A549 (cell line): ENCODE measurements around the gene CECR2. TPM values are rescaled to one million over a fixed set of nuclear protein-coding genes. Genes with fewer than 3 reads are reported as not detected.

Experiments
- ATAC-seq, 2 experiments: fragments of 200-7000 bp in 1 of 2; fragments of >200 bp in 1 of 2; cut with Nextera tagmentation in 1 of 2; cut with Tn5 transposase in 1 of 2; 3 replicates each; pipeline versions ENCODE4 v1.8.0 to v1.9.1; 2018 to 2020; ENCODE audit warnings: mild to moderate bottlenecking in 1 of 2, moderate library complexity in 1 of 2
- CTCF ChIA-PET: fragments of 300-600 bp; sonication (Branson Sonifier 250); formaldehyde crosslinking; extraction: SDS; loops from one replicate; lab custom pipeline; 2021; ENCODE audit warnings: antibody characterized with exemption, inconsistent platforms; lab: Yijun Ruan, JAX
- POLR2A ChIA-PET: fragments of 350-600 bp; formaldehyde crosslinking; extraction: SDS; loops from one replicate; lab custom pipeline; 2021; ENCODE audit warnings: antibody characterized with exemption, inconsistent platforms; lab: Yijun Ruan, JAX
- DNase-seq, 2 experiments: peaks; one replicate each; pipeline versions ENCODE4 v3.0.0 to v3.0.0-alpha.2; 2011 to 2016; ENCODE audit warnings: low read depth in 1 of 2, low spot score in 1 of 2
- FAIRE-seq: peaks from 2 replicates; lab custom pipeline; 2011; peaks lifted over from hg19 to GRCh38; lab: Jason Lieb, UNC
- H3K27ac ChIP-seq, 2 experiments: fragments of >200 bp; sonication (Bioruptor Twin); formaldehyde crosslinking; 3 replicates each; pipeline ENCODE4 v1.5.1; 2016 to 2017
- H3K4me1 ChIP-seq: fragments of >200 bp; sonication (Bioruptor Twin); formaldehyde crosslinking; 3 replicates; pipeline ENCODE4 v1.6.1; 2016
- H3K4me2 ChIP-seq: fragments of >200 bp; sonication (Bioruptor Twin); formaldehyde crosslinking; 3 replicates; pipeline ENCODE4 v1.6.1; 2016
- H3K4me3 ChIP-seq: fragments of >200 bp; sonication (Bioruptor Twin); formaldehyde crosslinking; 3 replicates; pipeline ENCODE4 v1.5.1; 2016
- H3K9me3 ChIP-seq: fragments of >200 bp; sonication (Bioruptor Twin); formaldehyde crosslinking; 3 replicates; pipeline ENCODE4 v1.6.1; 2016
- BCL3 ChIP-seq: fragments of >200 bp; sonication (Bioruptor Twin); formaldehyde crosslinking; IDR thresholded peaks from 3 replicates; pipeline ENCODE4 v1.6.1; 2016
- CBX2 ChIP-seq: fragments of 200-600 bp; sonication (generic); IDR thresholded peaks from 2 replicates; pipeline ENCODE4 v1.6.1; 2016; ENCODE audit warnings: low read depth, mild to moderate bottlenecking, borderline replicate concordance
- CEBPB ChIP-seq, 2 experiments: fragments of >200 bp in 1 of 2; sonication (Bioruptor Twin) in 1 of 2; formaldehyde crosslinking in 1 of 2; IDR thresholded peaks; 2 replicates each; pipeline ENCODE4 v1.6.1; 2012 to 2016
- CHD4 ChIP-seq: fragments of 200-600 bp; sonication (generic); IDR thresholded peaks from 2 replicates; pipeline ENCODE4 v1.6.1; 2016; ENCODE audit warnings: antibody characterized with exemption, mild to moderate bottlenecking, borderline replicate concordance
- FOSB ChIP-seq: fragments of 250-450 bp; sonication (Bioruptor Pico); IDR thresholded peaks from 2 replicates; pipeline ENCODE4 v1.5.0; 2020; ENCODE audit warnings: mild to moderate bottlenecking, moderate library complexity
- FOXS1 ChIP-seq: fragments of 250-450 bp; sonication (Bioruptor Pico); IDR thresholded peaks from 2 replicates; pipeline ENCODE4 v1.5.0; 2020; ENCODE audit warnings: mild to moderate bottlenecking, moderate library complexity
- HDAC2 ChIP-seq: fragments of 200-600 bp; sonication (generic); IDR thresholded peaks from 2 replicates; pipeline ENCODE4 v1.6.1; 2016
- HMGXB4 ChIP-seq: fragments of 250-450 bp; sonication (Bioruptor Pico); IDR thresholded peaks from 2 replicates; pipeline ENCODE4 v1.5.0; 2021; ENCODE audit warnings: mild to moderate bottlenecking, moderate library complexity, borderline replicate concordance
- HOXA7 ChIP-seq: fragments of 250-450 bp; sonication (Bioruptor Pico); IDR thresholded peaks from 2 replicates; pipeline ENCODE4 v1.5.0; 2020; ENCODE audit warnings: mild to moderate bottlenecking, moderate library complexity
- KDM5A ChIP-seq: fragments of 200-600 bp; sonication (generic); IDR thresholded peaks from 2 replicates; pipeline ENCODE4 v1.6.1; 2016; ENCODE audit warnings: antibody characterized with exemption, mild to moderate bottlenecking
- MAX ChIP-seq: IDR thresholded peaks from 2 replicates; pipeline ENCODE4 v1.6.1; 2012
- MAZ ChIP-seq: fragments of 150-350 bp; IDR thresholded peaks from 2 replicates; pipeline ENCODE4 v1.6.1; 2014; ENCODE audit warnings: antibody characterized with exemption, low read depth, low read length, borderline replicate concordance
- NFE2L2 ChIP-seq: fragments of 150-350 bp; conservative IDR thresholded peaks from 2 replicates; pipeline ENCODE4 v1.6.1; 2014; ENCODE audit warnings: low read length
- NR3C1 ChIP-seq: fragments of >200 bp; sonication (Bioruptor Twin); formaldehyde crosslinking; IDR thresholded peaks from 3 replicates; pipeline ENCODE4 v1.6.1; 2017
- REST ChIP-seq: fragments of 200-600 bp; sonication (generic); IDR thresholded peaks from 2 replicates; pipeline ENCODE4 v1.6.1; 2016; ENCODE audit warnings: antibody characterized with exemption, mild to moderate bottlenecking, moderate library complexity
- RFX5 ChIP-seq: fragments of 450-650 bp; IDR thresholded peaks from 2 replicates; pipeline ENCODE4 v1.7.1; 2014; ENCODE audit warnings: antibody characterized with exemption, mild to moderate bottlenecking, moderate library complexity
- RNF2 ChIP-seq: fragments of 200-600 bp; sonication (generic); IDR thresholded peaks from 2 replicates; pipeline ENCODE4 v1.6.1; 2016; ENCODE audit warnings: low read depth, mild to moderate bottlenecking, antibody characterized with exemption, moderate library complexity, borderline replicate concordance
- TP53 ChIP-seq: fragments of 250-450 bp; sonication (Bioruptor Pico); IDR thresholded peaks from 2 replicates; pipeline ENCODE4 v1.5.0; 2021; ENCODE audit warnings: mild to moderate bottlenecking, moderate library complexity
- ZNF302 ChIP-seq: fragments of 250-450 bp; sonication (Bioruptor Pico); IDR thresholded peaks from 2 replicates; pipeline ENCODE4 v1.9.0; 2021; ENCODE audit warnings: inconsistent platforms, mild to moderate bottlenecking, moderate library complexity
- WGBS: methylation state at CpG from one replicate; pipeline ENCODE4 v1.1.6; 2017; ENCODE audit errors: missing lambda C conversion rate; 5-methylcytosine and 5-hydroxymethylcytosine counted together
- polyA plus RNA-seq, 4 experiments: library from polyadenylated mRNA; depleted of rRNA in 3 of 4; stranded (reverse); fragments of >200 nt; fragmentation: RNase III in 1 of 4; extraction: RNeasy Plus Mini Kit Qiagen cat#74134 plus additional on column Dnase treatment in 1 of 4; gene quantifications; 2 replicates in 3 of 4; 3 replicates in 1 of 4; pipeline ENCODE4 v1.2.3, GENCODE V29; 2011 to 2017

CECR2 gene
- polyA plus RNA-seq, 2 of the 4 experiments (the other 2 are of a cell fraction), result 0.01 to 0.06 TPM

GRCh38 chr22:17373855-17374254, 4.6 kb downstream of the CECR2 start:
- CTCF ChIA-PET, result no interaction called here
- no peak overlapping the region for H3K4me2 ChIP-seq
- FAIRE-seq (no peak), DNase-seq (no peak), ATAC-seq (no peak)
- H3K27ac ChIP-seq, result no peak overlapping the region
- no peaks in the 10 kb centered on the region for H3K9me3 ChIP-seq
- WGBS, result 26% methylated on average over 4 of the region's 4 CpGs
- 0 out of 3 replicates have a peak, but pooled peaks cover 12% of the 10 kb centered on the region for H3K4me1 ChIP-seq
- no peak overlapping the region for H3K4me3 ChIP-seq
- TF ChIP-seq REST, result no peak
- no peak for TF ChIP-seq MAX
- TF ChIP-seq ZNF302 (CRISPR knock-in tag), result no peak
- TF ChIP-seq HDAC2, result no peak
- TF ChIP-seq CEBPB (IDR thresholded peaks at IDR 0.05), result no peak
- TF ChIP-seq RNF2, result no peak
- no peak for TF ChIP-seq FOXS1 (CRISPR knock-in tag)
- no peak for TF ChIP-seq RFX5
- TF ChIP-seq TP53 (CRISPR knock-in tag), result no peak
- POLR2A ChIA-PET, result no interaction called here

- no peak for ATAC-seq
- CTCF ChIA-PET, result interaction anchor here (0.7 to 1.5 kb wide), 2 partner anchors 43 to 125 kb away, joined by 3 to 4 read pairs; no protein-coding TSS in a partner anchor
- POLR2A ChIA-PET, result no interaction called here
Measured at GRCh38 chr22:17375914-17376614, 6.8 kb downstream of the CECR2 start.

More at GRCh38 chr22:17375914-17376614, 6.8 kb downstream of the CECR2 start:
- H3K4me1 ChIP-seq, result no peaks in the 10 kb centered on the region
- 75% methylated on average over 11 of the region's 11 CpGs for WGBS
- no peak for TF ChIP-seq KDM5A
- no peak for TF ChIP-seq CBX2
- no peak for TF ChIP-seq NR3C1
- TF ChIP-seq BCL3, result no peak
- TF ChIP-seq MAZ, result no peak
- no peak for TF ChIP-seq FOSB (CRISPR knock-in tag)
- no peak for TF ChIP-seq NFE2L2
- TF ChIP-seq HOXA7, result no peak
- no peak for TF ChIP-seq RNF2
- no peak for TF ChIP-seq HMGXB4 (CRISPR knock-in tag)
- TF ChIP-seq MAX, result no peak
- TF ChIP-seq CHD4, result no peak
- TF ChIP-seq, all 56 proteins: peak for 0
- Histone ChIP-seq H3K4me3 (no peak overlapping the region), H3K4me2 (no peak overlapping the region), H3K27ac (no peak overlapping the region), H3K9me3 (no peaks in the 10 kb centered on the region)
- DNase-seq (no peak), FAIRE-seq (no peak)
